Astrocyte (in vitro differentiated cells and primary cell): ENCODE measurements around the gene GPC3.

Experiments used
- CTCF ChIP-seq: IDR thresholded peaks from 2 replicates; pipeline ENCODE4 v1.5.1; 2011; ENCODE audit warnings: low read depth, mild to moderate bottlenecking, inconsistent platforms, low read length, moderate library complexity; ENCODE audit not compliant: insufficient read depth
- EZH2 ChIP-seq: IDR thresholded peaks from 2 replicates; pipeline ENCODE4 v1.6.1; 2012; ENCODE audit warnings: mild to moderate bottlenecking, low read length, inconsistent platforms; ENCODE audit not compliant: insufficient read depth

DNA sequence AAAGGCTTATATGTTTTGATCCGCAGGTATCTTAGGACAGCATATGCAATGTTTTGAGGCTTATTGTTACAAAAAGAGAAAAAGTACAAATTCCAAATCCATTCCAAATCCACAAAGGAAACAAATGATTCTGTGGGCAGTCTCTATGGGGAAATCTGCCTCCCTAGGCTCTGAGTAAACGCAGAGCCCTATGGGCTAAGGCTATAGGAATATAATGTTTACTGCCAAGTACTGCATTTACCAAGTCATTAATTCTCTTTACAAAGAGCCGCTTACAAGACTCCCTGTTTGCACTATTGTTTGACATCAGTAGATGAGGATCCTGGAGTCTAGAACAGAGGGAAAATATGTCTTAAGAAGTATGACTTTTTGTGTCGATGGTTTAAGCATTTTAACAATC, 357.7 kb downstream of the GPC3 start:
- TF ChIP-seq EZH2 (no peak), CTCF (no peak)
